Pancreas (tissue), 10 donors: Measurements from ENCODE around the gene CRNKL1. TPM values are rescaled to one million over a fixed set of nuclear protein-coding genes. Genes with fewer than 3 reads are reported as not detected.
A peak's percentile ranks its signal among the peaks of the same experiment; 100 is the strongest.

Experiments
- ATAC-seq, 4 donors: fragments of 200-7000 bp; cut with Tn5 transposase; one replicate each; pipeline versions ENCODE4 v1.8.0 to v1.9.1; 2020; ENCODE audit warnings: mild to moderate bottlenecking in 4 of 4, moderate library complexity in 4 of 4
- DNase-seq, 6 donors: peaks; one replicate each; pipeline ENCODE4 v3.0.0-alpha.2; 2020
- FAIRE-seq: peaks from 2 replicates; lab custom pipeline; 2012; peaks lifted over from hg19 to GRCh38; lab: Jason Lieb, UNC
- H3K27ac ChIP-seq, 4 donors: fragments of 200-600 bp; sonication (generic); 1 replicate in 3 of 4; 2 replicates in 1 of 4; pipeline versions ENCODE4 v1.5.0 to v1.8.0; 2020
- H3K27me3 ChIP-seq, 4 donors: fragments of 200-600 bp; one replicate each; pipeline ENCODE4 v1.8.0; 2021
- H3K36me3 ChIP-seq, 3 donors: fragments of 200-600 bp; sonication (generic) in 1 of 3; one replicate each; pipeline versions ENCODE4 v1.5.0 to v1.8.0; 2020 to 2021
- H3K4me1 ChIP-seq, 3 donors: fragments of 200-600 bp; one replicate each; pipeline ENCODE4 v1.8.0; 2021
- H3K4me3 ChIP-seq, 4 donors: fragments of 200-600 bp; sonication (generic) in 2 of 4; one replicate each; pipeline versions ENCODE4 v1.5.0 to v1.8.0; 2020 to 2021
- H3K9me3 ChIP-seq, 4 donors: fragments of 200-600 bp; one replicate each; pipeline ENCODE4 v1.8.0; 2021
- CTCF ChIP-seq, 4 donors: fragments of 200-600 bp; sonication (generic) in 3 of 4; IDR thresholded peaks; one replicate each; pipeline versions ENCODE4 v1.5.0 to v1.8.0; 2021; ENCODE audit warnings: antibody characterized with exemption in 4 of 4
- WGBS, 2 donors: extraction: QIAGEN DNeasy Blood & Tissue Kit; methylation state at CpG; one replicate each; pipeline ENCODE4 v1.1.7; 2013; 5-methylcytosine and 5-hydroxymethylcytosine counted together
- intact Hi-C, 3 donors: fragments of 100-400 bp; cut with DNase I; formaldehyde crosslinking; loops; one replicate each; pipeline versions ENCODE4 v1.11.1 to v1.14.2; 2022
- polyA plus RNA-seq, 2 donors: library from polyadenylated mRNA; stranded (reverse); fragments of 200-250 nt; gene quantifications; one replicate each; pipeline ENCODE4 v1.2.3, GENCODE V29; 2013
- total RNA-seq, 6 donors: library from RNA; stranded (reverse); fragmentation: NEBNext Ultra II Directional in 4 of 6; extraction: Animal tissue kit (Norgen Biotek cat#: 25700) in 4 of 6; gene quantifications; one replicate each; pipeline versions ENCODE4 v1.2.1 to v1.2.4, GENCODE V29; 2021 to 2023
- donor health status: healthy with polysubstance abuse.
- donor health status: DM: no; HTN: no; CAD: no; lungs with moderate emphysema.
- donor health status: DM: no; HTN: no; CAD: no.
- donor health status: control.
- donor health status: control.
- donor health status: Bipolar disorder and iron deficiency.
- donor health status: DM: yes; HTN: yes; CAD: no.
- donor health status: DM: no; HTN: no; CAD: no.
- donor health status: DM: no; HTN: no; CAD: no.
- donor health status: DM: yes; HTN: yes; CAD: no.

CRNKL1 gene
- total and polyA plus RNA-seq, 8 donors = 4.4 to 15.5 (median 8.5) TPM

- FAIRE-seq (no peak), ATAC-seq (no peak), DNase-seq (peak in 1 of 6 donors; percentile 20)
- Histone ChIP-seq H3K36me3 (no peaks in the 10 kb centered on the region), H3K27ac (no peak overlapping the region), H3K4me1 (no peaks in the 10 kb centered on the region), H3K27me3 (no peaks in the 10 kb centered on the region), H3K4me3 (no peak overlapping the region), H3K9me3 (no peaks in the 10 kb centered on the region)
- WGBS, 2 donors = 79 to 86% methylated on average over 9 of the region's 9 CpGs
- intact Hi-C loops = no loop called here
- TF ChIP-seq CTCF (IDR thresholded peaks at IDR 0.05) = no peak
Measured at GRCh38 chr20:20076297-20077065, 24.2 kb upstream of the CRNKL1 start.

- no peak for ATAC-seq
- WGBS, 2 donors = 68 to 84% methylated on average over 4 of the region's 4 CpGs
- no peak for FAIRE-seq
Measured at GRCh38 chr20:20075032-20075431, 22.8 kb upstream of the CRNKL1 start.

GRCh38 chr20:20073801-20074371 lies 21.6 kb upstream of the CRNKL1 start:
- intact Hi-C loops = no loop called here
- no peak for DNase-seq

More at GRCh38 chr20:20075032-20075431, 22.8 kb upstream of the CRNKL1 start:
- H3K27ac ChIP-seq = no peak overlapping the region
- no peaks in the 10 kb centered on the region for H3K27me3 ChIP-seq
- H3K4me3 ChIP-seq = no peak overlapping the region
- H3K9me3 ChIP-seq = no peaks in the 10 kb centered on the region
- no peaks in the 10 kb centered on the region for H3K4me1 ChIP-seq
- H3K36me3 ChIP-seq = no peaks in the 10 kb centered on the region
- TF ChIP-seq CTCF (IDR thresholded peaks at IDR 0.05) = no peak
- intact Hi-C loops = no loop called here
- no peak for DNase-seq

GRCh38 chr20:20070871-20071726 lies 18.8 kb upstream of the CRNKL1 start:
- DNase-seq = peak in 1 of 6 donors; percentile 29
- TF ChIP-seq CTCF (IDR thresholded peaks at IDR 0.05) = no peak
- H3K4me3 ChIP-seq = no peak overlapping the region
- no peaks in the 10 kb centered on the region for H3K27me3 ChIP-seq
- no peaks in the 10 kb centered on the region for H3K36me3 ChIP-seq
- H3K9me3 ChIP-seq = no peaks in the 10 kb centered on the region
- H3K27ac ChIP-seq = no peak overlapping the region
- FAIRE-seq = no peak
- H3K4me1 ChIP-seq = no peaks in the 10 kb centered on the region
- peak in 1 of 4 donors; percentile 31 for ATAC-seq
- intact Hi-C loops = no loop called here
- 38 to 40% methylated on average over 10 of the region's 10 CpGs for WGBS, 2 donors

More at GRCh38 chr20:20073801-20074371, 21.6 kb upstream of the CRNKL1 start:
- FAIRE-seq (no peak), ATAC-seq (peak in 2 of 4 donors; percentile 44 to 45)
- H3K4me1 ChIP-seq = no peaks in the 10 kb centered on the region
- no peak for TF ChIP-seq CTCF (IDR thresholded peaks at IDR 0.05)
- WGBS, 2 donors = 48 to 59% methylated on average over 15 of the region's 15 CpGs
- no peak overlapping the region for H3K27ac ChIP-seq
- no peaks in the 10 kb centered on the region for H3K36me3 ChIP-seq
- H3K4me3 ChIP-seq = no peak overlapping the region
- no peaks in the 10 kb centered on the region for H3K27me3 ChIP-seq
- H3K9me3 ChIP-seq = no peaks in the 10 kb centered on the region
